Measurements from ENCODE around the gene USP48.

Gene USP48

GRCh38 chr1:21659924-21660326, 123.0 kb downstream of the USP48 start:
- no peak for TF ChIP-seq CTCF (IDR thresholded peaks at IDR 0.05; ENCODE audit: insufficient read depth, low read length, poor library complexity, severe bottlenecking)
- no peak for DNase-seq (ENCODE audit: extremely low read depth, insufficient read length)
- H3K4me3 ChIP-seq (replicated peaks; ENCODE audit: low read depth, low read length) = no peak overlapping the region
- no peaks in the 10 kb centered on the region for H3K36me3 ChIP-seq (ENCODE audit: control insufficient read depth, insufficient read depth, low read length)
- peaks cover 2% of the 10 kb centered on the region for H3K27me3 ChIP-seq (replicated peaks; ENCODE audit: control insufficient read depth, insufficient read depth, low read length)

- peak; percentile 71 for DNase-seq (ENCODE audit: extremely low read depth, insufficient read length)
- no peaks in the 10 kb centered on the region for H3K36me3 ChIP-seq (ENCODE audit: control insufficient read depth, insufficient read depth, low read length)
- peak overlapping the region; percentile 3; the same call in 1 of the 2 replicates for H3K4me3 ChIP-seq (replicated peaks; ENCODE audit: low read depth, low read length)
- peak; percentile 97 for TF ChIP-seq CTCF (IDR thresholded peaks at IDR 0.05; ENCODE audit: insufficient read depth, low read length, poor library complexity, severe bottlenecking)
- H3K27me3 ChIP-seq (replicated peaks; ENCODE audit: control insufficient read depth, insufficient read depth, low read length) = peaks cover 2% of the 10 kb centered on the region
These were observed 123.6 kb downstream of the USP48 start for GRCh38 chr1:21659099-21659923.

GRCh38 chr1:21657456-21658190, 125.3 kb downstream of the USP48 start:
- no peak overlapping the region for H3K4me3 ChIP-seq (replicated peaks; ENCODE audit: low read depth, low read length)
- no peaks in the 10 kb centered on the region for H3K36me3 ChIP-seq (ENCODE audit: control insufficient read depth, insufficient read depth, low read length)
- no peak for TF ChIP-seq CTCF (IDR thresholded peaks at IDR 0.05; ENCODE audit: insufficient read depth, low read length, poor library complexity, severe bottlenecking)
- DNase-seq (ENCODE audit: extremely low read depth, insufficient read length) = no peak
- peaks cover 2% of the 10 kb centered on the region for H3K27me3 ChIP-seq (replicated peaks; ENCODE audit: control insufficient read depth, insufficient read depth, low read length)

- no peak for DNase-seq (ENCODE audit: extremely low read depth, insufficient read length)
- no peak for TF ChIP-seq CTCF (IDR thresholded peaks at IDR 0.05; ENCODE audit: insufficient read depth, low read length, poor library complexity, severe bottlenecking)
- no peaks in the 10 kb centered on the region for H3K36me3 ChIP-seq (ENCODE audit: control insufficient read depth, insufficient read depth, low read length)
- no peak overlapping the region for H3K4me3 ChIP-seq (replicated peaks; ENCODE audit: low read depth, low read length)
- H3K27me3 ChIP-seq (replicated peaks; ENCODE audit: control insufficient read depth, insufficient read depth, low read length) = peaks cover 4% of the 10 kb centered on the region
These were observed 127.2 kb downstream of the USP48 start for GRCh38 chr1:21655748-21656147.

GRCh38 chr1:21655259-21655658, 127.7 kb downstream of the USP48 start:
- Histone ChIP-seq H3K36me3 (ENCODE audit: control insufficient read depth, insufficient read depth, low read length) (no peaks in the 10 kb centered on the region), H3K27me3 (replicated peaks; ENCODE audit: control insufficient read depth, insufficient read depth, low read length) (peaks cover 4% of the 10 kb centered on the region), H3K4me3 (replicated peaks; ENCODE audit: low read depth, low read length) (no peak overlapping the region)
- no peak for DNase-seq (ENCODE audit: extremely low read depth, insufficient read length)
- no peak for TF ChIP-seq CTCF (IDR thresholded peaks at IDR 0.05; ENCODE audit: insufficient read depth, low read length, poor library complexity, severe bottlenecking)
